ENCODE measurements around the gene OGDH.
A peak's percentile ranks its signal among the peaks of the same experiment; 100 is the strongest.
"Not testable (repeated sequence)": the region's sequence is repeated elsewhere in the genome, so short reads cannot be mapped to it uniquely, and the experiment has no call there.

Gene OGDH

DNA sequence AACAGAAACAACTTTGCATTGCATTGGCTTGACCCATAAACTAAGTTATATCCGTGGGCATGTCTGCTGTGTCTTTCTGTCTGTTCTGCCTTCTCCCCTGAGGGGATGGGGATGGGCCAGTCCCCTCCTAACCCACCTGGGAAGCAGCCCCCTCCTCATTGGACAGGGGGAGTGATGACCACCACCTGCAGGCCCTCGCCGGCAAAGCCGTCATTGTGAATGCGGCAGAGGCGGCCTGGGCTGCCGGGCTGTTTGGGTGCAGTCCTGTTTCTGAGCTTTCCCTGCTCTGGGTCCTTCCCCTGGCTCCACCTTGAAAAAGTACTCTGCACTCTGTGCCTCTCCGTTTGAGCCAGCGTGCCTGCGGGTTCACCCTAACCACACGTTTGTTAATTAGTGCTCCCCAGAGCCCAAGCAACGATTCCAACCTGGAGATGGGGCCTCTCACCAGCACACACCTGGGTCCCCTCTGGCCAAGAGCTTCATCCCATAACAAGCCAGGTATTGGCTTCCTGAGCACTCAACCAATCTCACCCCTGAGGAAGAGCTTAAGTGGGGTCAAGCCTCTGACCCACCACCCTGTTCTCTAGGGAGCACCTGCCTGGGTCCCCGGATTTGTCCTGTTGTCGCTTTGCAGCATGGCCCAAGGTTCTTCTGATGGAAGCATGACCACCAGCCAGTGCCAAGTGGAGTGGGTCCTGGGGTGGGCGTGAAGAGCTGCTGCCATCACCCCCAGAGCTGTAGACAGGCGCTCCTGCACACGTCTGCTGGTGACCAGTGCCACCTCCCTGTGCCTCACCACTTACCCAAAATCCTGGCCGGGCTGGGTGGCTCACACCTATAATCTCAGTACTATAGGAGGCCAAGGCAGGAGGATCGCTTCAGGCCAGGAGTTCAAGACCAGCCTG, 102.8 kb downstream of the OGDH start:
- DNase-seq = no peak

DNA sequence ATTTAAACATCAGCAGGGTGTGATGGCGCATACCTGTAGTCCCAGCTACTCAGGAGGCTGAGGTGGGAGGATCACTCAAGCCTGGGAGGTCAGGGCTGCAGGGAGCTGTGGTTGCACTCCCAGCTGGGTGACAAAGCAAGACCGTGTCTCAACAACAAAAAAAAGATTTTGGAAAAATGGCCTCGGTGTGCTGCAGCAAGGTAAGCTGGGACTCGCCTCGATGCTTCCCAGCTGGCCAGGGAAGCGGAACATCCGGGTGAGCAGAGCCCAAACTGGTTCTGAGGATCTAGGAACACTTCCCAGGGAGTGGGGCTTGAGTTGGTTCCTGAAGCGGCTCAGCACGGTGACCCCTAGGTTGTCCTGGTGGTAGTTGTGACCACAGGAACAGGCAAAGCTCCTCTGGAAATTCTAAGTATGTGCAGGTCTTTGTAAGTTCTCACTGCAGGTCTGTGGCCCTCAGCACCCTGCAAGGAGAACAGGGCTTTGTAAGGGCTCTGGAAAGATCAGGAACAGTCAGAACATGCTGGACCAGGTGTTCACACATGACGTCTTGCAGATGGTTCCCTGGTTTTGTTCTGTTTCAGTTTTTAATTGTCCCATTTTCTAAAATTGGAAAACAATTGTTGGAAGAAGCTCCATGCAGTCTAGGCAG, 103.6 kb downstream of the OGDH start:
- DNase-seq = no peak

DNA sequence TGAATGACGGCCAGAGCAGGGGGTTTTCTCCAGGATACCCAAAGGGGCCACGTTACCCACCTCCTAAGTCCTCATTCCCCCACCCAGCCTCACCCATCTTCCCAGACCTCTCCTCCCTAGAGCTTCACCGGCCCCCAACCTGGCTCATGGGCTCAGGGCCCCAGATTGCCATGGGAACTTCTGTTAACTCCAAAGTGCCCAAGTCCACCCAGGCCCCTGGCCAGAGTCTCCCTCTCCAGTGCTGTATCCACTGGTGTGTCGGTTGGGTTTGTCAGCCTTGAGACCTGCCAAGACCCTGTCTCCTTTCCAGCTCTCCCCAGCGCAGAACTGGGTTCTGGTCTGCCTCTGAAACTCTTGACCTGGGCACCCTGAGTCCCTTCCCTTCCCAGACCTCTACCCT, 105.1 kb downstream of the OGDH start:
- DNase-seq = no peak

DNA sequence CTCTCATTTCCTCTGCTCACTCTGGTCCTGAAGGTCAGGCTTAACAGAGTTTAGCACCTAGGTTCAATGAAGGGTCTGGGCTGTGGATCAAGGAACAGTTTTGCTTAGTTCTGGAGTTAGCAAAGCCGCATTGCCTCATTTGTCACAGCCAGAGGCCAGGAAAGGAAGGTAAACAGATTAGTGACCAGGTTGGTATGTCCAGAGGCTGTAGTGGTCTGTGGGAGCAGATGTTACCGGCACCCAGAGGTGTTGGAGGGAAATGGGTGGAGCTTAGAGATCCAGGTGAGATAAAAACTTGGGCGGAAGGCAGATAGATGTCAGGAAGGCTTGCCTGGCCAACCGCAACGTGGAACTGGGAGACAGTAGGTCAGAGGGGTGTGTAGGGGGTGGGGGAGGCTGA, 105.6 kb downstream of the OGDH start:
- DNase-seq = peak; percentile 4

DNA sequence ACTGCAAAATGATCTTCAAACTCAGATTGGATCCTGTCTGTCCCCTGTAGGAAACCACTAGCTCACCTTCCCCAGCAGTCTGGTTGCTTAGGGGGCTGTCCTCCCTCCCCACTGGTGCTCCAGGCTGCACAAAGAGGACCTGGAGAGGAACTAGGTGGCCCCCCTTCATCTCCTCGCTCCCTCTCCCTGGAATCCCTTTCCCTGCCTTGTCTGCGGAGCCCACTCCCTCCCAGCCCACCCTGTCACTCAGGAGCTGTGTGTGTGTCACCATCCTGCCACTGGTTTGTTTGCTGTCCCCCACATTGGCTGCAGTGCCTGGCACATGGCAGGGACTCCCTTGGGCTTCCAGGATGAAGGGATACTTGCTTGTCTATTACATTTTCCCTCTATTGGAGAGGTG, 106.7 kb downstream of the OGDH start:
- DNase-seq = no peak

DNA sequence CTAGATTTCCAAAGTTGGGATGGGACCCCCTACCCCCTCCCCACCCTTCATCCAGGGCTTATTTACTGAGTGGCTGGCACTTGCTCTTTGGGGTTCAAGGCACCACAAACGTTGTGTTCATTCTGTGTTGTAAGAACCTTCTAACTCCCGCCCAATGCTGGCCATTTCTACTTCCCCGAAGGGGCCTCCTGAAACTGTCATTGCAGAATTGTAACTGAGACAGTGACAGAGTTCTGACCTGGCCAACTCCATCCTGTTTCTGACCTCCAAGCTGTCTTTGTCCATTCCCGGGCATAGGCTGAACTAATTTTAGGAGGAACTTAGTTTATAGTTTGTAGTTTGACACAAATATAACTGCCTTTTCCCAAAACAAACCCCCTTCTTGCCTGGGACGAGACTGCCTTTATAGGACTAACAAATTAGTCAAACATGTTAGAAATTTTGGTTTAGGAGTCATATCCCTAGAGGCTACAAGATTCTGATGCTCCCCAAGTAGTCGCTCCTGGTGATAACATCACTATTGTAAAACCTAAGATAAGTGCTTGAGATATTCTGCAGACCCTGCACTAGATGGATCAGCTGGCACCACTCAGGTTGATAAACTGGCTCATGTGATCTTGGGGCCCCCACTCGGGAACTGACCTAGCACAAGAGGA, 107.4 kb downstream of the OGDH start:
- DNase-seq = no peak

DNA sequence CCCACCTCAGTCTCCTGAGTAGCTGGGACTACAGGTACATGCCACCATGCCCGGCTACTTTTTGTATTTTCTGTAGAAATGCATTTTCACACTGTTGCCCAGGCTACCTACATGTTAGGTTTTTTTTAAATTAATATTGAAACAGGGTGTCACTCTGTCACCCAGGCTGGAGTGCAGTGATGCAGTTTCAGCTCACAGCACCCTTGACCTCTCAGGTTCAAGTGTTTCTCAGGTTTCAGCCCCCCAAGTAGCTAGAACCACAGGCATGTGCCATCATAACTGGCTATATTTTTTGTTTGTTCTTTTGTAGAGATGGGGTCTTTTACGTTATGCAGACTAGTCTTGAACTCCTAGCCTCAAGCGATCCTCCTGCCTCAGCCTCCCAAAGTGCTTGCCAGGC, 109.8 kb downstream of the OGDH start:
- no peak for DNase-seq

DNA sequence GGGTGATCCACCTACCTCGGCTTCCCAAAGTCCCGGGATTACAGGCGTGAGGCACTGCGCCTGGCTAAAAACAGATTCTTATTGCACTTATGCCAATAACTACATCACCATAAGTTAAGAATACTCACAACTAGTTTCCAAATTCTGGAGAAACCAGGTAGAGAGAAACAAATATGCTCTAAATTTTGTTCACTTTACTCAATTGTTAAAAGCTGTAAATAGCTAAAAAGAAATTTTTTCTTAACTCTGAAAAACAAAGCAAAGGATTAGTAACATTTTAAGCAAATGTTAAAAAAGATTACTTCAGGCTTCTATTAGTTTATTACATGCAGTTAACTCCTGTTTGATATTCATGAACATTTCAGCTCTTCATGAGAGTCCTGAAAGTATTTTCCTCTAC, 113.9 kb downstream of the OGDH start:
- DNase-seq = no peak

DNA sequence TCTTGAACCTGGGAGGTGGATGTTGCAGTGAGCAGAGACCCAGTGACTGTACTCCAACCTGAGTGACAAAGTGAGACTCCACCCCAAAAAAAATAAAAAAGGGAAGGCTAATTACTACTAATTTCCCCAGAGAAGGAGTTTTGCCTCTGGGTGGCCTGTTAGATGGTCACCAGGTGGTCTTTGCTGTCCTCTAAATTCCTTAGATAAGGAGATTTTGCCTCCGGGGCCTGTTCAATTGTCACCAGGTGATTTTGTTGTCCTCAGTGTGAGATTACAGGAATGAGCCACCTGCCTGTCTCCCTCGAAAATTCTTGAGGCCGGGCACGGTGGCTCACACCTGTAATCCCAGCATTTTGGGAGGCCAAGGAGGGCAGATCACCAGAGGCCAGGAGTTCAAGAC, 117.8 kb downstream of the OGDH start:
- DNase-seq = no peak

DNA sequence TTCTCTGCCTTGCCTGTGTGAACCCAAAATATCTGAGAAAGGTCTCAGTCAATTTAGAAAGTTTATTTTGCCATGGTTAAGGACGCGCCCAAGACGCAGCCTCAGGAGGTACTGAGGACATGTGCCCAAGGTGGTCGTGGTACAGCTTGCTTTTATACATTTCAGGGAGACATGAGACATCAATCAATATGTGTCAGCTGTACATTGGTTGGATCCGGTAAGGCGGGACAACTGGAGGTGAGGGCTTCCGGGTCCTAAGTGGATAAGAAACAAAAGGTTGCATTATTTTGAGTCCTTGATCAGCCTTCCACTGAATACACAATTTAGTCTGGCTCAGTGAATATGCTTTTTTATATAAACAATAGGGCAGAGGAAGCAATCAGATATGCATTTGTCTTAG, 119.8 kb downstream of the OGDH start:
- DNase-seq = not testable (repeated sequence)

DNA sequence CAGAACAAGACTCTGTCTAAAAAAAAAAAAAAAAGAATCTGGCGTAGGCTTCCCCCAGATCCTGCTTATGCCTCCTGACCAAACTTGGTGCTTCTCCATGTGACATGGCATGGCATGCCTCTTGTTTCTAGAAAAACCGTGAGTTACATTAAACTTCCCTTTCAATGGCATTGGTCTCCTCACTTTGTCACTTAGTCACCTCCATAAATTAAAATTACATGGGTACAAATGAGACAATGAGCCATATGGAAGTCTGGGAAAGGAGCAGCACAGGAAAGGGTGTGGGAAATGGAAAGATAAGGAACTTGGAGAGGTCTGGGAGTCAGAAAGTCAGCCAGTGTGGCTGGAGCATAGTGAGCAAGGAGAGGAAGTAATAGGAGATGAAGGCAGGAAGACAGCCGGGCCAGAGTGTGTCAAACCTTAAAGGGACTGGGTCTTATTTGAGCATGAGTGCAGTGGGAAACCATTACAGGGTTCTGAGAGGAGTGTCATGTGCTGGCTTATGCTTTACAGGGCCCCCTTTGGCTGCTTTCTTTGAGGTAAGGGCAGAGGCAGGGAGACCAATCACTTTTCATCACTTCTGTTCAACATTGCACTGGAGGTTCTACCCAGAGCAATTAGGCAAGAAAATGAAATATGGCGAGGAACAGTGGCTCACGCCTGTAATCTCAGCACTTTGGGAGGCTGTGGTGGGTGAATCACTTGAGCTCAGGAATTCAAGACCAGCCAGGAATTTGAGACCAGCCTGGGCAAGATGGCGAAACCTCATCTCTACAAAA, 120.9 kb downstream of the OGDH start:
- DNase-seq = no peak

DNA sequence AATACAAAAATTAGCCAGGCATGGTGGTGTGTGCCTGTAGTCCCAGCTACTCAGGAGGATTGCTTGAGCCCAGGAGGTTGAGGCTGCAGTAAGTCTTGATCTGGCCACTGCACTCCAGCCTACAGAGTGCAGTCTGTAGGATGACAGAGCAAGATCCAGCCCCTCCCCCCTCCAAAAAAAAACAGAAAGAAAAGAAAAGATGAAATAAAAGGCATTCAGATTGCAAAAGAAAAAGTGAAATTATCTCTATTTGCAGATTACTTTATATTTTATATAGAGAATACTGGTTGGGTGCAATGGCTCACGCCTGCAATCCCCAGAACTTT, 121.5 kb downstream of the OGDH start:
- DNase-seq = no peak

DNA sequence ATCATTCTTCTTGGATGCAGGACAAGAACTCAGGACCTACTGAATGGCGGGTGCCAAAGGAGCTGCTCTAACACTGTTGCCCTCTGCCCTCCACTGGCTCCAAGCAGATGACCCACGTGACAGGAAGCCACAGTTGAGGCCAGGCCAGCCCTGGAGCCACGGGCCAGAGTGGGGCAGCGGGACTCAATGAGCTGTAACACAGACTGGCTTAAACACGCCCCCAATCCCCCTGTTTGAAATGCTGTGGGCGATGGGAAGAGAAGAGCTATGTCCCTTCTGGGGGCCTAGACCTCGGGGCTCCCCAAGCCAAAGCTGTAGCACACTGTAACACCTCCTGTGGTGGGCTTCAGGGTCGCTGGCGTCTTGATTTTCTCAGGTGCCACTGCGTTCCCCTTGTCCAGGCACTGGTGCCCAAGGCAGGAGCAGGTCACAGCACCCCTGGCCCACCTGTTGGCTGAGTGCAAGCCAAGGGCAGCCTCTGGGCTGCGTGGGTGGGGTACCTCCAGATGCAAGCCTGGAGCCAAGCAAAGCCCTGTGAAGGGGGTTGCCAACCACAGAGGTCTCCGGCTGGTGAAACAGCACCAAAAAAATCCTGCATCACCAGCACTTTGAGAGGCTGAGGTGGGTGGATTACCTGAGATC, 123.6 kb downstream of the OGDH start:
- DNase-seq = no peak

DNA sequence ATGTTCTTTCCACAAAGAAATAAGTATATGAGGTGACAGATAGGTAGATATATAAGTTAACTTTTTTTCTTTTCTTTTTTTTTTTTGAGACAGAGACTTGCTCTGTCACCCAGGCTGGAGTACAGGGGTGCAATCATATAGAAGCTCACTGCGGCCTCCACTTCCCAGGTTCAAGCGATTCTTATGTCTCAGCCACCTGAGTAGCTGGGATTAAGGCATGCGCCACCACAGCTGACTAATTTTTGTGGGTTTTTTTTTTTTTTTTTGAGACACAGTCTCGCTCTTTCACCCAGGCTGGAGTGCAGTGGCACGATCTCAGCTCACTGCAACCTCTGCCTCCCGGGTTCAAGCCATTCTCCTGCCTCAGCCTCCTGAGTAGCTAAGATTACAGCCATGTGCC, 126.5 kb downstream of the OGDH start:
- not testable (repeated sequence) for DNase-seq

DNA sequence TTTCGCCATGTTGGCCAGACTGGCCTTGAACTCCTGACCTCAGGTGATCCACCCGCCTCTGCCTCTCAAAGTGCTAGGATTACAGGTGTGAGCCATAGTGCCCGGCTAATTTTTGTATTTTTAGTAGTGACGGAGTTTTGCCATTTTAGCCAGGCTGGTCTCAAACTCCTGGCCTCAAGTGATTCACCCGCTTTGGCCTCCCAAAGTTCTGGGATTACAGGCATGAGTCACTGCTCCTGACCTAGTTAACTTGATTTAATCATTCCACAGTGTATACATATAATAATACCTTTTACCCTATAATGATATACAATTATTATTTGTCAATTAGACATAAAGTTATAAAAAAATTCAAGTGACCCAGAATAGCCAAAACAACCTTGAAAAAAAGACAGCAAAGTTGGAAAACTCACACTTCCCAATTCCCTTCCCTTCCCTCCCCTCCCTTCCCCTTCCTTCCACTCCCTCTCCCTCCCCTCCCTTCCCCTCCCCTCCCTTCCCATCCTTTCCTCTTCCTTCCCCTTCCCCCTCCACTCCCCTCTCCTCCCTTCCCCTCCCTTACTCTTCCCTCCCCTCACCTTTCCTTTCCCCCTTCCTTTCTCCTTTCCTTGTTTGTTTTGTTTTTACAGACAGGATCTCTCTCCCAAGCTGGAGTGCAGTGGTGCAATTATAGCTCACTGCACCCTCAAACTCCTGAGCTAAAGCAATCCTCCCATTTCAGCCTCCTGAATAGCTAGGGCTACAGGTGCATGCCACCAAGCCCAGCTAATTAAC, 127.5 kb downstream of the OGDH start:
- DNase-seq = no peak

DNA sequence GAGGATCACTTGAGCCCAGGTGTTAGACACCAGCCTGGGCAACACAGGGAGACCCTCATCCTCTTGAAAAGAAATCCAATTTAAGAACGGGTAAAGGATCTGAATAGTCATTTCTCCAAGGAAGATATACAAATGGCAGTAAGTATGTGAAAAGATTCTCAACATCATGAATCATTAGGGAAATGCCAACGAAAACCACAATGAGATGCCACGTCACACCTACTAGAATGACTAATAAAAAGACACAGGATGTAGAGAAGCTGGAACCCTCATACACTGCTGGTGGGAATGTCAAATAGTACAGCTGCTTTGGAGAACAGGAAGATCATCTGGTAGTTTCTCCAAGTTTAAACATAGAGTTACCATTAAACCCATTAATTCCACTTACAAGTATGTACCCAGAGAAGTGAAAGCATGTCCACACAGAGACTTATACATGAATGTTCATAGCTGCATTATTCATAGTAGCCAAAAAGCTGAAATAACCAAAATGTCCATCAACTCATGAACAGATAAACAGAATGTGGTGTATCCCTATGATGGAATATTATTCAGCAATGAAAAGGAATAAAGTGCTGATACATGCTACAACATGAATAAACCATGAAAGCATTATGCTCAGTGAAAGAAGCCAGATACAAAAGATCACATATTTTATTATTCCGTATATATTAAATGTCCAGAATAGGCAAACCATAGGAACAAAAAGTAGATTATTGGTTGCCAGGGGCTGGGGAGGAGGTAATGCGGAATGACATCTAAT, 129.2 kb downstream of the OGDH start:
- peak; percentile 63 for DNase-seq

DNA sequence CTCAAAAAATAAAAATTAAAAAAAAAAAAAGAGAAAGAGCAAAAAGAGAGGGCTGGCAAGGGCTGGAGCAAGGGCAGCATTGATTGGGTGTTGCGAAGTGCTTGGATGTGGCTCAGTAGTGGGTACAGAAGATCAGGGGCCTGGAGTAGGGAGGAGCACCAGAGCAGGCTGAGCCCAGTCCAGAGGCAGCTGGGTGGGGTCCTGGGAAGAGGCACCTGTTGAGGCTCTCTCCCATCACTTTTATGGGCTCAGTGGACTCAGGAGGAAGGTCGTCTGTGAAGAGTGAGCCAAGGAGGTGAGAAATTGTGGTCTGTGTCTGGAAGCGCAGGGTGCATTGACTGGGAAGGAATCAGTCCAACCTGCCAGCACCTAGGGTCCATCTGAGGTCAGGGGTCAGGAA, 130.5 kb downstream of the OGDH start:
- DNase-seq = no peak

DNA sequence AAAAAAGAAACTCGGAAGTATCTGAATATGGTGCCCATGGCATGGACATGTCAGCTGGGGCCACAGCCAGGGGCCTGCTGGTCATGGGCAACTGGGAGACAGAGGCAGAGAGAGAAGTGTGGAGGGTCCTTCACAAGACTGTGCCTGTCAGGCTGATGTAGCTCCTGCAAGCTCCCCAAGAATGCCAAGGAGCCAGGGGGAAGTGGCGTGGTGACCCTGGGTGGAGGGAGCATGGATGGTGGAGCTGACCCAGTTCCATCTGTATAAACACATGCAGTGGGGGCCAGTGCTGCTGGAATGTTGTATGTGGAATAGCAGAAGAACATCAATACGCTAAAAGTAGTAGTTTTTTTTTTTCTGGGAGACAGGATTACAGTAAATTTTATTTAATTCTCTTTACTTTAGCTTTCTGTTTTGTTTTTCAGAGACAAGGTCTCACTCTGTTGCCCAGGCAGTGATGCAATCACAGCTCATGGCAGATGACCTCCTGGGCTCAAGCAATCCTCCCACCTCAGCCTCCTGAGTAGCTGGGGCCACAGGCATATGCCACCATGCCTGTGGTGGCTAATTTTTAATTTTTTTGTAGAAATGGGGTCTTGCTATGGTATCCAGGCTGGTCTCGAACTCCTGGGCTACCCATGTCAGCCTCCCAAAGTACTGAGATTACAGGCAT, 131.8 kb downstream of the OGDH start:
- DNase-seq = no peak

DNA sequence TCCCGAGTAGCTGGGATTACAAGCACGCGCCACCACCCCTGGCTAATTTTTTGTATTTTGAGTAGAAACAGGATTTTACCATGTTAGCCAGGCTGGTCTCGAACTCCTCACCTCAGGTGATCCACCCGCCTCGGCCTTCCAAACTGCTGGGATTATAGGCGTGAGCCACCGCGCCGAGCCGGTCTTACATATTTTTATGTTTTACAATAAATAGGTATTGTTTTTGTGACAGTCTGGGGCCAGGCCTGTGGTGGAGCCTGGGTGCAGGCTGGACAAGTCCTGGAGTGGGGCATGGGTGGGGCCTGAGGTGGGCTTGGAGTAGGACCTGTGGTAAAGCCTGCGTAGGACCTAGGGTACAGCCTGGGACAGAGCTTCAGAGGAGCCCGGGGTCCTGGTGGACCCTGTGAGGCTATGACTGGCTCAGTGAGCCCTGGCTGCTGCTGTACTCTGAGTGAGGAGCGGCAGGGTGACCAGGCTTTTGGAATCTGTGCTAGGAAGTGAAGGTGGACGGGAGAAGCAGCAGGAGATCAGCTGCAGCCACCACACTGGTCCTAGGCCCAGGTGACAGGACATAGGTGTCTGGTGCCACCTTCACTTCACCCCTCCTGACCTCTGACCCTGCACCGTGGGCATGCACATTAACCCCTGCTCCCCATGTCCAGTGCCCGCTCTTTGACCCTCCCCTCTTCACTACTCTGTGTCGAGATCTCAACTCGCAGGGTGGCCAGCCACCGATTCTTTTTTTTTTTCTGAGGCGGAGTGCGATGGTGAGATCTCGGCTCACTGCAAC, 132.6 kb downstream of the OGDH start:
- no peak for DNase-seq

DNA sequence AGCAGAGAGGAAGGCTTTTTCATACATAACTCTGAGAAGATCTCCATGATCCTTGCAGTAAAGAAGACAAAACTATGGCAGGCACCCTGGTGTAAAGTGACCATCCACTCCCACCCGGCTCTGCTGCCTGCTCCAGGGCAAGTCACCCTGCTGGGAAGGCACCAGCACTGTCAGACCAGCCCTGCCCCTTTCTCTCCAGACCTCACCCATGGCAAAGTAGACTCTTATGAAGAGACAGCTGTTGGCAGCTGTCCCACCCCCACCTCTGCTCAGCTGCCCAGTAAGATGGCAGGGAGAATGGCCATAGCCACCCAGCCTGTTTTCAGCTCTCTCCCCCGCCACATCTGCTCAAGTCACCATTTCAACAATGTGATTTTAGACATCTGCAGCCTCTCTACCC, 133.6 kb downstream of the OGDH start:
- DNase-seq = no peak
